GM19035 (cell line): Measurements from ENCODE around the gene ILF3.
"Not testable (repeated sequence)": the region's sequence is repeated elsewhere in the genome, so short reads cannot be mapped to it uniquely, and the experiment has no call there.

ENCODE experiments used
- ATAC-seq: cut with Tn5 transposase; IDR thresholded peaks from one replicate; pipeline ENCODE4 v1.9.1; 2021; ENCODE audit not compliant: unreplicated experiment

Gene ILF3

DNA sequence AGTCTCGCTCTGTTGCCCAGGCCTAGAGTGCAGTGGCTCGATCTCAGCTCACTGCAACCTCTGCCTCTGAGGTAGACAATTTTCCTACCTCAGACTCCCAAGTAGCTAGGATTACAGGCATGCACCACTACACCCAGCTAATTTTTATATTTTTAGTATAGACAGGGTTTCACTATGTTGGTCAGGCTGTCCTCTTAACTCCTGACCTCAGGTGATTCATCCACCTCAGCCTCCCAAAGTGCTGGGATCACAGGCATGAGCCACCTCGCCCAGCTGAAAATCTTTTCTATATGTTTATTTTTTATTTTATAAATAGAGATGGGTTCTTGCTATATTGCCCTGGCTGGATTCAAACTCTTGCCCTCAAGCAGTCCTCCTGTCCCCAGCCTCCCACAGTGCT, 17.8 kb downstream of the ILF3 start:
- ATAC-seq: not testable (repeated sequence)

GRCh38 chr19:10675214-10675613, 21.1 kb downstream of the ILF3 start:
- ATAC-seq: not testable (repeated sequence)

DNA sequence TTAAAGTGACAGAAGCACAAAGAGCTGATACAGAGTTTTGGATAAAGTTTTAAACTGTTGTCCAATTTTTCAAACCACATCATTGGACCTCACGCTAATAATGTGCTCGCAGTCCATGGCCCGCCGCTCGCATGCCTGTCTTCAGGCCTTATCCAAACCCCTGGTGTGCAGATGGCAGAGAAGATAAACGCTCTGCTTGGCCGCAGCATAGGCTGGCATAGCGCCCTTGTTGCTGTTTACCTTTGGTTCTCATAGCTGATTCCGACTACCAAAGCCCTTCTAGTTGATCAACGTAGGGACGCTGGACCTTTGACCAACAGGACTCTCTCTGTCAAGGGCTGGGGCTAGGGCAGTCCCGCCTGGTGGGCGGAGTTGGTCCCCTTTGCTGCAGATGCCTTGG, 23.6 kb downstream of the ILF3 start:
- ATAC-seq: no peak

GRCh38 chr19:10678813-10679212, 24.7 kb downstream of the ILF3 start:
- no peak for ATAC-seq

- no peak for ATAC-seq
Observed at GRCh38 chr19:10679743-10680142, 25.6 kb downstream of the ILF3 start.

DNA sequence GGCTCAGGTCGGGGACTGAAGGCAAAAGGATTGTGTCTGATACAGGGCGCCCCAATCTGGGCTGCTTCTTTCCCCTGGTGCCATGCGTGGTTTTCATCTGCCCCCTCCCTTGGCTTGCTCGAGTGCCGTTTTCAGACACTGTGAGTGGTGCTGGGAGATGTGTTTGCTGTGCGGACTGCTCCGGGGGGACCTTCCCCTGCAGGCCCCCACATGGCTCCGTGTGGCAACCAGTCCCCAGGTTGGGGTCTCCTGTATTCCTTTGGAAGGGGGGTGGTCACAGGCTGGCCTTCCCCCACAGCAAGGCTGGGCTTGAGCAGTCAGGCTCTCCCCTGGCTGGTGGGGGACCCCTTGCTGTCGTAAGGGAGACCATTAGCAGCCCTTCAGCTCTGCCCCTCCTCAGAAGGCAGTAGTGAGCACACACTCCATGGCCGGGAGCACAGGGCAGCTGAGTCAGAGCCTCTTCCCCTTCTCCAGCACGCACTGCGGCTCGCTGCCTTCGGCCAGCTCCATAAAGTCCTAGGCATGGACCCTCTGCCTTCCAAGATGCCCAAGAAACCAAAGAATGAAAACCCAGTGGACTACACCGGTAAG, 26.5 kb downstream of the ILF3 start:
- ATAC-seq: no peak

DNA sequence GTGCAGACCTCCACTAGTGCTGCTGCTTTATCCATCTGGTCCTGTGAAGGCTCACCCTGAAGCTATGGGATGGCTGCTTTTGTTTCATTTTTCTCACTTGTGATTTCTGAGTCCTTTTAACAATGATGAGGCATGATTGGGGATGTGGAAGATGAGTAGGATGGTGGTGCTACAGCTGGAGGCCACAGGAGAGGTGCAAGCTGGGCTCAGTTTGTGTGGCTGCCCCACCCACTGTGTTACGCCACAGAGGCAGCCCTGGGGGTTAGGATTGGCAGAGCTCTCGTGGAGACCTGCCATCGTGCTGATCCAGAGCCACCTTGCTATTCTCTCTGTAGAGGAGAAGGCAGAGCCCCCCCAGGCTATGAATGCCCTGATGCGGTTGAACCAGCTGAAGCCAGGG, 27.5 kb downstream of the ILF3 start:
- no peak for ATAC-seq

- no peak for ATAC-seq
Observed at GRCh38 chr19:10682397-10683063, 28.4 kb downstream of the ILF3 start.

DNA sequence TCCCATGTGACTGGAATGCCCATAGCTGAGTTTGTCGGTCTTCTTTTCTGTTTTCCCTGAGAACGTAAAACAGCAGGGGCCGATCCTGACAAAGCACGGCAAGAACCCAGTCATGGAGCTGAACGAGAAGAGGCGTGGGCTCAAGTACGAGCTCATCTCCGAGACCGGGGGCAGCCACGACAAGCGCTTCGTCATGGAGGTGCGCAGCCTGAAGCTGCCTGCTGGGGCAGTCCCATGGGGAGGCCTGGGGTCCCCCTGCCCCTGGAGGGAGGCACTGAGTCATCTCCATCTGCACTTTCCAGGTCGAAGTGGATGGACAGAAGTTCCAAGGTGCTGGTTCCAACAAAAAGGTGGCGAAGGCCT, 28.9 kb downstream of the ILF3 start:
- ATAC-seq: no peak

DNA sequence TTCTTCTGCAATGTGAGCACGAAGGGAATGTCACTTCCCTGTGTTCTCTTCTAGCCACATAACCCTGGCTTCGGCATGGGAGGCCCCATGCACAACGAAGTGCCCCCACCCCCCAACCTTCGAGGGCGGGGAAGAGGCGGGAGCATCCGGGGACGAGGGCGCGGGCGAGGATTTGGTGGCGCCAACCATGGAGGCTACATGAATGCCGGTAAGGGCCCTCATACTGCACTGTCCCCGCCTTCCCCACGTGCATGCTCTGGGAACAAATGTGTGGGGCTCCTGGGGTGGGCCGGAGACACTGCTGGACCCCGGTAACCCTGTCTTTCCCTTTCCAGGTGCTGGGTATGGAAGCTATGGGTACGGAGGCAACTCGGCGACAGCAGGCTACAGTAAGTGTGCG, 29.4 kb downstream of the ILF3 start:
- no peak for ATAC-seq

DNA sequence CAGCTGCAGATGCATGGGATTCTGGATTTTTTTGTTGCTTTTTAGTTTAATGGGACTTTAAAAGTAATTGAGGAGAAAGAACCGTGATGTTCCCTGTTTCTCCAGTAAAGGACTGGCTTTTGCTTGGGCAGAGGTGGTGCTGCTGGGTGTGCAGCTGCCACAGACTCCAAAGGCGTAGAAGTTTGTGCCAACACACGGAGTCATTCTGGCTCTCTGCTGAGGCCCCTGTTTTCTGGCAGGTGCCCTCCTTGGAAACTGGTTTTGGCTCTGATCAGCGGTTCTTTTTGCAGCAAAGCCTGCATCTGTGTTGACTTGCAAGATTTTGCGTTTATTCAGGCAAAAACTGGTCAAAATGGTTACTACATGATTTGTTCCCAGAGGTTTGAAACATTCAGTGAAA, 31.1 kb downstream of the ILF3 start:
- ATAC-seq: no peak

GRCh38 chr19:10686193-10686592, 32.0 kb downstream of the ILF3 start:
- ATAC-seq: no peak

DNA sequence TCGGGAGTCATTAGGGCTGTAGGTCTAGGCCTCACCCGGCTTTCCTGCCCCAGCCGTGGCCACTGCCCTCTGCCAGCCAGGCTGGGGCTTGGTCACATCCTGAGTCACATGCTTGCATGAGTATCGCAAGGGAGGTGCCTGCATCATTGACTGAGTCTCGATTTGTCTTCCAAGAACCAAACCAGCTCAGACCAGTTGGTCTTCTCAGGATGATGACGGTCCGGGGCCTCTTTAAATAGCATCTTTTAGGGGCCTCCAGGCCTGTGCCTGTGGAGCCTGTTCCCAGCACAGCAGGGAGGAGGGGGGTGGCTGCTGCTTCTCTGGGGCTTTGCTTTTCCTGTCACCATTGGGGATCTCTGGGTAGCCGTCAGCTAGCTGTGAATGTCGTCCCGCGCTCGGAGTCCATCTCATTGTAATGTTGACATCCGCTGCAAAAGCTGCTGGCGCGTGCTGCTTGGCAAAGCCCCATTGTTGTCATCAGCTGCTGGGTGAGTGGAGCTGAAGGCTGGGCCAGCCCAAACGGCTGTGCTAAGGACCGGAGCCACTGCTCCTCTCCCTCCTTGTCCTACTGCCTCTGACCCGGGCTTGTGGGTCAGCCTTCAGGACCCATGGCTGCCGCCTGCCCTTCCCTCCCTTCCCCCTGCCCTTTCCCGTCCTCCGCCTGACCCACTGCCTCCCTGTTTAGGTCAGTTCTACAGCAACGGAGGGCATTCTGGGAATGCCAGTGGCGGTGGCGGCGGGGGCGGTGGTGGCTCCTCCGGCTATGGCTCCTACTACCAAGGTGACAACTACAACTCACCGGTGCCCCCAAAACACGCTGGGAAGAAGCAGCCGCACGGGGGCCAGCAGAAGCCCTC, 32.7 kb downstream of the ILF3 start:
- no peak for ATAC-seq

GRCh38 chr19:10687518-10688288, 33.6 kb downstream of the ILF3 start:
- no peak for ATAC-seq

DNA sequence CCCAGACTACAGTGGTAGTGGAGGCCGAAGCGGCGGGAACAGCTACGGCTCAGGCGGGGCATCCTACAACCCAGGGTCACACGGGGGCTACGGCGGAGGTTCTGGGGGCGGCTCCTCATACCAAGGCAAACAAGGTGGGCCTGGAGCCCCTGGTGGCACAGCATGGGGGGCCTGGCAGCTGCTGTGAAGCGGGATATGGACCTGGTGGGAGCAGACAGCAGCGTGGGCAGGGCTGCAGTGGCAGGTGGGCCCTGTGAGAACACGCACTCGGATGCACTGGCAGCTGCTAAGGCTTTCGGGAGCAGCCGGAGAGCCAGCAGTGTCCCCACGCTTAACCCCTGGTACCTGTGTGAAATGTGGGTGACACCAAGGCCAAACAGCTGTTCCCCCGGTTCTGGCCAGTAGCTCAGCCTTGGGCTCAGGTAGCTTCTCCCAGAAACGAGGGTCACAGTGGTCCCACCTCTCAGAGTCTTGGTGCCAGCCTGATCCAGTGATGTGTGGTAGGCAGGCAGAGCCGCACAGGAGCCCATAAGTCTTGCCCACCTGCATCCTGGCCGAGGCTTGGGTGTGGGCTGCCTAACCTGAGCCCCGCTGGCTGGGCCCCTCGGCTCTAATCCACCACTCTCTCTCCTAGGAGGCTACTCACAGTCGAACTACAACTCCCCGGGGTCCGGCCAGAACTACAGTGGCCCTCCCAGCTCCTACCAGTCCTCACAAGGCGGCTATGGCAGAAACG, 34.6 kb downstream of the ILF3 start:
- ATAC-seq: no peak

DNA sequence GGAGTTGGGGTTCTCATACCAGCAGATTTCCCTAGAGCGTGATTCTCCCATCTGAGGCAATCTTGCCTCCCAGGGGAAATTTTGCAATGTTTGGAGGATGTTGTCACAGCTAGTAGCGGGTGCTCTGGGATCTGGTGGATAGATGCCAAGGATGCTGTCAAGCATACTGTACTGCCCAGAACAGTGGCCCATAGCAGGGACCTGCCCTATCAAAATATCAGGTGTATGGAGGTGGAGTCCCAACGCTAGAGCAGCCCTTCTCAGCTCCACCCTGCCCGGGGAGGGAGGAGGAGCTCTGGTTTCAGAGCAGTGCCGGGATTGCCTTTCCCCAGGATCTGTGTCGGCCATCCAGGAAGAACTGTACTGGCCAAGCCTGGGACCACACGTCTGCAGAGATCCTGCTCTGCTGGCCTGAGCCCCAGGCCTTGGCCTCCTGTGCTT, 36.2 kb downstream of the ILF3 start:
- ATAC-seq: no peak

- ATAC-seq: no peak
Observed at GRCh38 chr19:10691178-10691881, 37.2 kb downstream of the ILF3 start.

DNA sequence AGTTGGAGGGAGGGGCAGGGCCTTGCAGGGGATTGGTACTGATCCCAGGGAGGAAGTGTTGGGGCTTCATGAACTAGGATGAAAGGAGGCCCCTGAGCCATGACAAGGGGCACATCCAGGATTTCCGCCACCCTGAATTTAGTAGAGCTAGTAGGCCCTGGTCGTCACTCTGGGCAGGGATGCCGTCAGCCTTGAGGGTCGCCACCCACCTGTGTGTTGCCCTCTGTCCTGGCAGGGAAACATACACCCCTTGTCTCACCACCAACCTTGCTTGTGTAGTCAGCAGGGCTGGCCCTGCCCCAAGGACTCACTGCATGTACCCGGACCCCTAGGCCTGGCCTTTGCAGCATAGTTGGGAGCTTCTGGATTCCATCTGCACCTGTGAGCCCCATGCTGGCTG, 37.7 kb downstream of the ILF3 start:
- ATAC-seq: no peak

DNA sequence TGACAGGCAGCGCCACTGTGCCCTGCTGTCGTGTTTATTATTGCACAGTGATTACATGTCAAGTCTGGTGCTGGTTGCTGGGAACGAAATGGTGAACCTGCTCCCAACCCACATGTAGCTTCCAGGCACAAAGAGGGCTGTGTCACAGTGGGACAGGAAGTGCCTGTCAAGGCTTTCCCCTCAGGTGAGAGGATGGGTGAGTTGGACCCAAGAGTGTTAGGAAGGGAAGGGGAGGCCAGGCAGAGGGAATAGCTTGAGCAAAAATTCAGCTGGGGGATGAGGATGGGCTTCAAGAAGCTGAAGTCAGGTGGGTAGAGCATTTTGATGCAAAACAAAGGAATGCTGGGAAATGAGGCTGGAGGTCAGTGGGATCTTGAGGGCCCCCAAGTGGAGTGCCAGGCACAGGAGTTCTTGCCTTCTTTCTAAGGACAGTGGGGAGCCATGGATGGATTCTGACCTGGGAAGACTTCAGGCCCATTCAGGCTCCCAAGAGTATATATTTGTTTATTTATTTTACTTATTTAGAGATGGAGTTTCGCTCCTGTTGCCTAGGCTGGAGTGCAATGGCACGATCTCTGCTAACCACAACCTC, 38.6 kb downstream of the ILF3 start:
- ATAC-seq: no peak
